Caco-2 (cell line): ENCODE results near the gene TMEM208. TPM values are rescaled to one million over a fixed set of nuclear protein-coding genes. Genes with fewer than 3 reads are reported as not detected.

Experiments
- BruUV-seq: library from RNA; stranded (reverse); fragments of 400-500 nt; replicated peaks from 2 replicates; lab custom pipeline; 2021; lab: Mats Ljungman, UMichigan
- CTCF ChIA-PET: fragments of 300-600 bp; sonication (Branson Sonifier 250); formaldehyde crosslinking; loops from one replicate; lab custom pipeline; 2022; ENCODE audit warnings: antibody characterized with exemption; lab: Charles Lee
- POLR2A ChIA-PET: fragments of 300-600 bp; sonication (Branson Sonifier 250); formaldehyde crosslinking; loops from one replicate; lab custom pipeline; 2022; ENCODE audit warnings: antibody characterized with exemption; lab: Charles Lee
- DNase-seq, 2 experiments: peaks; one replicate each; pipeline versions ENCODE4 v3.0.0 to v3.0.0-alpha.2; 2020 to 2022
- H3K27me3 ChIP-seq: replicated peaks from 2 replicates; pipeline ENCODE4 v1.6.0; 2011; ENCODE audit warnings: low read length; ENCODE audit not compliant: control insufficient read depth, insufficient read depth
- H3K36me3 ChIP-seq: 2 replicates; pipeline ENCODE4 v1.5.1; 2011; ENCODE audit warnings: low read length; ENCODE audit not compliant: control insufficient read depth, insufficient read depth
- H3K4me1 ChIP-seq: fragments of 250-450 bp; sonication (Bioruptor Pico); 2 replicates; pipeline ENCODE4 v1.5.1; 2020; ENCODE audit warnings: mild to moderate bottlenecking
- H3K4me3 ChIP-seq: 2 replicates; pipeline ENCODE4 v1.5.1; 2011; ENCODE audit warnings: low read depth, mild to moderate bottlenecking, control low read depth, low read length
- H3K9me3 ChIP-seq: fragments of 250-450 bp; sonication (Bioruptor Pico); 2 replicates; pipeline ENCODE4 v1.5.1; 2020; ENCODE audit warnings: mild to moderate bottlenecking, moderate library complexity
- H3K27ac Mint-ChIP-seq: one replicate; pipeline ENCODE4 v1.8.0; 2022; ENCODE audit warnings: mixed read lengths; ENCODE audit not compliant: unreplicated experiment
- H3K27me3 Mint-ChIP-seq: one replicate; pipeline ENCODE4 v1.8.0; 2022; ENCODE audit warnings: mixed read lengths; ENCODE audit not compliant: insufficient read depth, unreplicated experiment
- H3K36me3 Mint-ChIP-seq: one replicate; pipeline ENCODE4 v1.8.0; 2022; ENCODE audit warnings: mild to moderate bottlenecking, mixed read lengths; ENCODE audit not compliant: insufficient read depth, unreplicated experiment
- H3K4me1 Mint-ChIP-seq: one replicate; pipeline ENCODE4 v1.8.0; 2022; ENCODE audit warnings: low read depth, mixed read lengths; ENCODE audit not compliant: unreplicated experiment
- H3K4me3 Mint-ChIP-seq: one replicate; pipeline ENCODE4 v1.8.0; 2022; ENCODE audit warnings: mild to moderate bottlenecking, moderate library complexity, mixed read lengths; ENCODE audit not compliant: unreplicated experiment
- H3K9me3 Mint-ChIP-seq: one replicate; pipeline ENCODE4 v1.8.0; 2022; ENCODE audit warnings: mixed read lengths; ENCODE audit not compliant: unreplicated experiment
- CTCF ChIP-seq, 2 experiments: fragments of 200-600 bp in 1 of 2; IDR thresholded peaks; 1 replicate in 1 of 2; 2 replicates in 1 of 2; pipeline versions ENCODE4 v1.5.1 to v1.8.0; 2011 to 2022; ENCODE audit warnings: antibody characterized with exemption in 1 of 2, control low read depth in 1 of 2, inconsistent platforms in 1 of 2, low read depth in 1 of 2, low read length in 1 of 2, mild to moderate bottlenecking in 1 of 2, moderate library complexity in 1 of 2; ENCODE audit not compliant: insufficient read depth in 1 of 2, severe bottlenecking in 1 of 2, unreplicated experiment in 1 of 2
- intact Hi-C: fragments of 100-400 bp; cut with micrococcal nuclease; formaldehyde crosslinking; loops from one replicate; pipeline ENCODE4 v1.10.0; 2022; ENCODE audit not compliant: unreplicated experiment
- total RNA-seq: library from RNA; stranded (reverse); gene quantifications from 2 replicates; pipeline ENCODE4 v1.2.3, GENCODE V29; 2022

Gene TMEM208
- total RNA-seq, 1 experiment from 2014 or later = 69.7 TPM

GRCh38 chr16:67179421-67180080, 47.4 kb upstream of the TMEM208 start:
- TF ChIP-seq CTCF (IDR thresholded peaks at IDR 0.05; ENCODE audit: insufficient read depth in 1 of 2, low read depth in 1 of 2, low read length in 1 of 2, severe bottlenecking in 1 of 2, unreplicated experiment in 1 of 2) = no peak
- H3K9me3 ChIP-seq = no peaks in the 10 kb centered on the region
- H3K36me3 ChIP-seq = no peaks in the 10 kb centered on the region
- DNase-seq = no peak
- H3K4me3 Mint-ChIP-seq = peak overlapping the region; percentile 74
- H3K27me3 ChIP-seq = no peaks in the 10 kb centered on the region
- ChIA-PET CTCF (interaction anchor here (1.2 kb wide), 1 partner anchor 9 kb away, joined by 4 read pairs; the partner anchor contains the start of gene NOL3), POLR2A (interaction anchor here (0.5 kb wide), 1 partner anchor 9 kb away, joined by 4 read pairs; the partner anchor contains the start of gene NOL3)
- intact Hi-C loops = no loop called here
- H3K4me3 ChIP-seq = no peak overlapping the region
- H3K4me1 ChIP-seq = peaks cover 16% of the 10 kb centered on the region
- BruUV-seq = no TSS peak
- peaks cover 19% of the 10 kb centered on the region for H3K4me1 Mint-ChIP-seq
- no peaks in the 10 kb centered on the region for H3K27me3 Mint-ChIP-seq
- H3K36me3 Mint-ChIP-seq = peaks cover 23% of the 10 kb centered on the region
- no peak overlapping the region for H3K27ac Mint-ChIP-seq
- no peaks in the 10 kb centered on the region for H3K9me3 Mint-ChIP-seq

- H3K36me3 ChIP-seq = no peaks in the 10 kb centered on the region
- no peak for TF ChIP-seq CTCF (IDR thresholded peaks at IDR 0.05; ENCODE audit: insufficient read depth in 1 of 2, low read depth in 1 of 2, low read length in 1 of 2, severe bottlenecking in 1 of 2, unreplicated experiment in 1 of 2)
- H3K4me1 ChIP-seq = peaks cover 21% of the 10 kb centered on the region
- H3K9me3 ChIP-seq = no peaks in the 10 kb centered on the region
- no peaks in the 10 kb centered on the region for H3K27me3 ChIP-seq
- intact Hi-C loops = no loop called here
- ChIA-PET POLR2A (no interaction called here), CTCF (interaction anchor here (1.2 kb wide), 1 partner anchor 10 kb away, joined by 4 read pairs; the partner anchor contains the start of gene NOL3)
- Mint-ChIP-seq H3K9me3 (no peaks in the 10 kb centered on the region), H3K4me3 (no peak overlapping the region), H3K4me1 (peaks cover 22% of the 10 kb centered on the region), H3K27me3 (peaks cover 1% of the 10 kb centered on the region), H3K36me3 (peaks cover 25% of the 10 kb centered on the region), H3K27ac (no peak overlapping the region)
- DNase-seq = no peak
- H3K4me3 ChIP-seq = no peak overlapping the region
- BruUV-seq = no TSS peak
Observed at GRCh38 chr16:67180166-67180565, 46.8 kb upstream of the TMEM208 start.

- Histone ChIP-seq H3K36me3 (no peaks in the 10 kb centered on the region), H3K4me1 (peaks cover 32% of the 10 kb centered on the region), H3K9me3 (no peaks in the 10 kb centered on the region), H3K4me3 (no peak overlapping the region), H3K27me3 (no peaks in the 10 kb centered on the region)
- BruUV-seq = no TSS peak
- peaks cover 22% of the 10 kb centered on the region for H3K36me3 Mint-ChIP-seq
- no peak for DNase-seq
- peaks cover 3% of the 10 kb centered on the region for H3K27me3 Mint-ChIP-seq
- no peaks in the 10 kb centered on the region for H3K9me3 Mint-ChIP-seq
- H3K27ac Mint-ChIP-seq = no peak overlapping the region
- TF ChIP-seq CTCF (IDR thresholded peaks at IDR 0.05; ENCODE audit: insufficient read depth in 1 of 2, low read depth in 1 of 2, low read length in 1 of 2, severe bottlenecking in 1 of 2, unreplicated experiment in 1 of 2) = no peak
- intact Hi-C loops = no loop called here
- H3K4me1 Mint-ChIP-seq = peaks cover 26% of the 10 kb centered on the region
- ChIA-PET POLR2A (no interaction called here), CTCF (no interaction called here)
- H3K4me3 Mint-ChIP-seq = no peak overlapping the region
Observed at GRCh38 chr16:67181346-67181745, 45.6 kb upstream of the TMEM208 start.
